Breast epithelium (tissue), 3 donors: ENCODE results near the gene PRMT2. TPM values are rescaled to one million over a fixed set of nuclear protein-coding genes. Genes with fewer than 3 reads are reported as not detected.

Experiments
- total RNA-seq, 3 donors: library from RNA; depleted of rRNA; stranded (reverse); fragments of >200 nt; gene quantifications; one replicate each; pipeline ENCODE4 v1.1.0, GENCODE V29; 2016

PRMT2 gene
- total RNA-seq, 3 donors from 2014 or later = 92.1 to 145 (median 130) TPM

Other genes starting within 250 kb of the PRMT2 start
- gene DIP2A, start 176.8 kb upstream of the PRMT2 start, total RNA-seq = 10 to 100 TPM; 32.6 to 43.9 (median 42.0) TPM
- 100 to 1,000 TPM in 1 of 3 donors, 10 to 100 TPM in 2; 25.6 to 242 (median 61.3) TPM for gene S100B, start 30.6 kb upstream of the PRMT2 start, total RNA-seq